Ectodermal cell (in vitro differentiated cells): ENCODE results near the gene TIMM10.

Source experiments
- H3K27ac ChIP-seq: 2 replicates; pipeline ENCODE4 v1.7.0; 2013; ENCODE audit warnings: mild to moderate bottlenecking, low read depth, low read length; ENCODE audit not compliant: insufficient read depth, poor library complexity, severe bottlenecking
- H3K27me3 ChIP-seq: 2 replicates; pipeline ENCODE4 v1.7.0; 2013; ENCODE audit warnings: mild to moderate bottlenecking, low read length; ENCODE audit not compliant: insufficient read depth, control insufficient read depth, poor library complexity, severe bottlenecking
- H3K36me3 ChIP-seq: one replicate; pipeline ENCODE4 v1.7.0; 2013; ENCODE audit warnings: low read length; ENCODE audit not compliant: control insufficient read depth, insufficient read depth
- H3K4me1 ChIP-seq: one replicate; pipeline ENCODE4 v1.7.0; 2013; ENCODE audit warnings: low read length; ENCODE audit not compliant: control insufficient read depth, insufficient read depth
- H3K4me3 ChIP-seq: 2 replicates; pipeline ENCODE4 v1.7.0; 2013; ENCODE audit warnings: low read depth, low read length, control low read depth; ENCODE audit not compliant: insufficient read depth
- H3K9me3 ChIP-seq: 2 replicates; pipeline ENCODE4 v1.7.0; 2013; ENCODE audit warnings: mild to moderate bottlenecking, low read length, moderate library complexity; ENCODE audit not compliant: control insufficient read depth
- WGBS, 2 experiments: methylation state at CpG; one replicate each; pipeline ENCODE4 v1.1.7; 2013; ENCODE audit warnings: missing lambda C conversion rate in 2 of 2; 5-methylcytosine and 5-hydroxymethylcytosine counted together

The TIMM10 gene

DNA sequence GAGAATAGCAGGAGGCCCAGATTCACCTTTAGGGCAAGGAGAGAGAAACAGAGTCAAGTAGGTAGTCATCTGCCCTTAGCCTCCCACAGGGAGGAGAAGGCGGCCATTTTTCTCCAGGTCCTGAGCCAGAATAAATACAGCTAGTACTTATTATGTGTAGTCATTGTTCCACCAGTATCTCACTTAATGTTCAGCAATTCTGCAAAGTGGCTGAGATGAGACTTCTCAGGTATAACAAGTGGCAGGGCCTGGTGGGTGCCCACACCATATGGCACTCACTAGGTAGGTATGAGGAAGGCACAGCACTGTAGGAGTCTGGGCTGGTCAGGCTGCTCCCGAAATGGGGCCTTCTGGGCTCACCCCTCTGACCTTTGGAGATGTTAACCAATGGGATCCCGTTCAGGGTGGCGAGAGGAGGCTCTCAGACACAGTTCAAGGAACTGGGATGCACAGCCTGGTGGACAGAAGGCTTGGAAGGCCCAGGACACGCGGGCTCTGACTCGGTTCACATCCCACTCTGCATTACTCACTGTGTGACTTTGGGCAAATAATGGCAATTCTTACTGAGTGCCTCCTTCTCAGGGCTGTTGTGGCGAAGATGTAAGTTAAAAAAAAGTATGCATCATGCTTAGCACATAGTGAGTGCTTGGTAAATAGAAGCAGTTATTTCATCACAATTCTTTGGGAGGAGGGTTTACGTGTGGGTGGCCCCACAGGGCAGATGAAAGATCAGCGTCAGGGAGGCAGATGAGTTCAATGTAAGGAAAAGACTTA, 45.1 kb downstream of the TIMM10 start:
- H3K4me3 ChIP-seq: no peak overlapping the region
- no peaks in the 10 kb centered on the region for H3K4me1 ChIP-seq
- WGBS, 2 experiments: 90 to 92% methylated on average over 10 of the region's 10 CpGs

DNA sequence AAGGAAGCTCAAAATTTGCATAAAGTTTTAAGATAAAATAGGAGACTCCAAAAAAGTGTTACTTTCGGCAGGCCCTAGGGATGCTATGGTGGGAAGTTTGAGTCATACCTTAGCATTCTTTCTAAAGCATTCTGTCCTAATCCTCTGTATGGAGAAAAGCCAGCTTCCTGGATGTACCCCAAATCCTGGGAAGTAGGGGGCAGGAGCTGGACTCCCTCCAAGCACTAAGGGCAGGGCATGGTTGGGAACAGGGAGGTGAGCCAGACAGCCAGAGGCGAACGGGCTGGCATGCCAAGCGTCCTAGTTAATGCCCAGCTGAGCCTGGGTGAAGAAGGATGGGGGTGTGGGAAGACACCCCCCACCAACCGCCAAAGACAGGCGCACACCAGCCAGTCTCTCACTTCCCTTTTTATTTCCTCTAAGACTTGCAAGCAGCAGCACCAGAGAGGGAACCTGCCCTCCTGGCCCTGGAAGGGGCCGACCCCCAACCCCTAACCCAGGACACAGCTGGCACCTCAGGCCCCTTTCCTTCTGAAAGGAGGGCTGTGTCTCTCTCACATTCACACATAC, 46.3 kb downstream of the TIMM10 start:
- Histone ChIP-seq H3K27me3 (peaks cover 46% of the 10 kb centered on the region), H3K4me3 (no peak overlapping the region), H3K27ac (no peak overlapping the region), H3K36me3 (no peaks in the 10 kb centered on the region), H3K9me3 (no peaks in the 10 kb centered on the region), H3K4me1 (no peaks in the 10 kb centered on the region)
- WGBS, 2 experiments: 84 to 85% methylated on average over 7 of the region's 7 CpGs

More for the DNA sequence above, 45.1 kb downstream of the TIMM10 start:
- Histone ChIP-seq H3K36me3 (no peaks in the 10 kb centered on the region), H3K27ac (no peak overlapping the region), H3K27me3 (peaks cover 40% of the 10 kb centered on the region), H3K9me3 (no peaks in the 10 kb centered on the region)

DNA sequence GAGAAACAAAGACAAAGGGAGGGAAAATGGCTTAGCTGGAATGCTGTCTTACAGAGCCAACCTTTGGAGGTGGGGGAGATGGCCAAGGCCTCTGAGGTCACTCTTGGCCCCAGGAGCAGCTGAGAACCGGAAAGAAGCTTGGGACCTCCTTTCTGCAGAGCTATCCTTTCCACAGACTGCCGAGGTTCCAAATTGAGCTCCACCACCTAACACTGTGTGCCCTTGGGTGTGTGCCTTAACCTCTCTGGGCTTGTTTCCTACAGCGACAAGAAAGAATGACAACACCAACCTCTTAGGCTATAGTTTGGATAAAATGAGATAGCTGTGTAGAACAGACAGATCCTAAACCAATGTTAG, 47.0 kb downstream of the TIMM10 start:
- H3K4me3 ChIP-seq: no peak overlapping the region

DNA sequence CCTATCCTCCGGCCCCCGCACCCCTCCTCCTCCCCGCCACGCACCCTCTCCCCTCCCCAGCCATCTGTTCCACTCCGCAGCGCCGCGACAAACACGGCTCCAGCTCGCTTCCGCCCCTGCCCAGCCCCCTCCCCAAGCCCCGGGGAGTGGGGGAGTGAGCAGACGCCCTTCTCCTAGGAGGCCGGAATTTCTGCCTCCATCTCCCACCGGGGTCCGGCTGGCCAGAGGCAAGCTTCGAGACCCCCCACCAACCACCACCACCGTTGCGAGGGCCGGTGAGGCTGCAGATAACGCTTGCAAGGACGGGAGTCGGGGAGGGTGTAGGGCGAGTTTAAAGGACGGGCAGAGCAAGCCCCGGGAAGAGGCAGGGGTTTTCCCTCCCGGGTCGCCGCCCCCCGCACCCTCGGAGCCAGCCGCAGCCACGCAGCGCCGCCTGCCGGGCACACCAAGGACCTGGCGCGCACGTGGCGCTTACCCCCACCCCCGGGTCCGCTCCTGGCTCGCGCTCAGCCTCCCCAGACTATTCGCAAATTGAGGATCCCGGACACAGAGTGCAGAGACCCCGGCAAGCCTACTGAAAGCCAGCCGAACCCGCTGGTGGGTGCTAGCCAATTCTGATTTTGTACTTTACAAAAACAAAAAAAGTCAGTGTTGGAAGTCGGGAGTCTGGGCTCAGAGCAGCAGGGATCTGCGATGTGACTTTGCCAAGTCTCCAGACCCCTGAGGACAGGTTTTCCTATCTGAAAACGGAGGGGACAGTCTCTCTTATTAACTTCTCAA, 47.6 kb downstream of the TIMM10 start:
- H3K4me1 ChIP-seq: no peaks in the 10 kb centered on the region
- H3K27ac ChIP-seq: no peak overlapping the region
- H3K27me3 ChIP-seq: peaks cover 51% of the 10 kb centered on the region
- no peaks in the 10 kb centered on the region for H3K9me3 ChIP-seq
- H3K4me3 ChIP-seq: peak overlapping the region; percentile 43
- 1 to 2% methylated on average over 52 of the region's 52 CpGs for WGBS, 2 experiments
- H3K36me3 ChIP-seq: no peaks in the 10 kb centered on the region

More for the DNA sequence above, 47.0 kb downstream of the TIMM10 start:
- H3K4me1 ChIP-seq: no peaks in the 10 kb centered on the region
- WGBS, 2 experiments: 73 to 76% methylated on average over 3 of the region's 3 CpGs
- H3K27ac ChIP-seq: no peak overlapping the region
- no peaks in the 10 kb centered on the region for H3K36me3 ChIP-seq
- H3K9me3 ChIP-seq: no peaks in the 10 kb centered on the region
- H3K27me3 ChIP-seq: peaks cover 47% of the 10 kb centered on the region

DNA sequence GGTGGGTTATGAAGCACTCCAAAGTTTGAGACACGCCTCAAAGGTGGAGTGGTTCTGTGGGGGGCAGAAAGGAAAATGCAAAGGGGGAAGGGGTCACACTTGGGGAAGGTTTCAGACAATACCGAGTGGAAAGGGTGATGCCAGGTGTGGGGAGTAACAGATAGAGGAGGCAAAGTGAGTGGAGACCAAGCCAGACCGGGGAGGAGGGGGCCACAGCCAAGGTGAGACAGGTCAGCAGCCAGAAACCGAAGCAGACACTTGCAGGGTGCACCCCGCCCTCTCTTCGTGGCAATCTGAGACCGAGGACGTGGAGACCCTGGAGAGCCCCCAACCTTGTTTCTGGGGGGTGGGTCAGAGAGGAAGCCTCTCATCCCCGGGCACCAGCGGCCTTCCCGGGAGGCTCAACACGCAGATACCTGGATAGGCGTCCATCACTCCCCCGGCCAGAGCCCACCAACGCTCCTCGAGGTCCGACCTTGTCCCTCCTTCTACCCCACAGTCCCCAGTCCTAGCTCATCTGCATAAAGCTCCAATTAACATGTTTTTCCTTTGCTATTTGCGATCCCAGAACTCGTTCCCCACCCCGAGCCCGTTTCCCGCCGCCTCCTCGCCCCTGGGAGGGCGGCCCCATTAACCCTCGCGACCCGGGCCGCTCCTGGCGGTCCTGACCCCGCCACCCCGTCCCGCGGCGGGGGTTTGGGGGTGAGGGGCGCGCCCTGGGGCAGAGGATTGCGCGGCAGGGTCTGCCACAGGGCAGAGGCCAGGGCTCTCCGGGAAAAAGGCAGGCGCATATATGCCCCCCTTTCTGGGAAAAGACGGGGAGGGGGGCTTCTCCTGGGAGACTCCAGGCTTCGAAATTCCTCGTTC, 48.4 kb downstream of the TIMM10 start:
- no peak overlapping the region for H3K27ac ChIP-seq
- peaks cover 59% of the 10 kb centered on the region for H3K27me3 ChIP-seq
- 4% methylated on average over 44 of the region's 44 CpGs for WGBS, 2 experiments
- no peaks in the 10 kb centered on the region for H3K4me1 ChIP-seq
- H3K4me3 ChIP-seq: peak overlapping the region; percentile 43
- H3K36me3 ChIP-seq: no peaks in the 10 kb centered on the region
- no peaks in the 10 kb centered on the region for H3K9me3 ChIP-seq

DNA sequence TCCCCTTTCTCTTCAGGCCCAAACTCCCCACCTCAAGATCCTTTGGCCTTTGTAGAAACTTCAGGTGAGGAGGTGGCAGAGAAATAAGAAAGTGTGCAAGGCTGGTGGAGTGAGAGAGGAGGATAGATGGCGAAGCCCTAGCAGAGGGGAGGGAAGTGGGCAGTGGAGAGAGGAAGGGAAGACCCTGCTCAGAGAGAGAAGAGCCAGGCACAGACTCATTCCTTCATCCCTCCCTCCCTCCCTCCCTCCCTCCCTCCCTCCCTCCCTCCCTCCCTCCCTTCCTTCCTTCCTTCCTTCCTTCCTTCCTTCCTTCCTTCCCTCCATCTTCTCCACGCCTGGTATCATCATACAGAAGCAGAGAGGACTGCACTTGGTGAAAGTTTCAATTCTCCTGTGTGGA, 49.2 kb downstream of the TIMM10 start:
- Histone ChIP-seq H3K4me1 (no peaks in the 10 kb centered on the region), H3K9me3 (no peaks in the 10 kb centered on the region), H3K4me3 (no peak overlapping the region), H3K27ac (no peak overlapping the region), H3K27me3 (peaks cover 67% of the 10 kb centered on the region), H3K36me3 (no peaks in the 10 kb centered on the region)
- 67 to 90% methylated on average over 1 of the region's 2 CpGs for WGBS, 2 experiments

DNA sequence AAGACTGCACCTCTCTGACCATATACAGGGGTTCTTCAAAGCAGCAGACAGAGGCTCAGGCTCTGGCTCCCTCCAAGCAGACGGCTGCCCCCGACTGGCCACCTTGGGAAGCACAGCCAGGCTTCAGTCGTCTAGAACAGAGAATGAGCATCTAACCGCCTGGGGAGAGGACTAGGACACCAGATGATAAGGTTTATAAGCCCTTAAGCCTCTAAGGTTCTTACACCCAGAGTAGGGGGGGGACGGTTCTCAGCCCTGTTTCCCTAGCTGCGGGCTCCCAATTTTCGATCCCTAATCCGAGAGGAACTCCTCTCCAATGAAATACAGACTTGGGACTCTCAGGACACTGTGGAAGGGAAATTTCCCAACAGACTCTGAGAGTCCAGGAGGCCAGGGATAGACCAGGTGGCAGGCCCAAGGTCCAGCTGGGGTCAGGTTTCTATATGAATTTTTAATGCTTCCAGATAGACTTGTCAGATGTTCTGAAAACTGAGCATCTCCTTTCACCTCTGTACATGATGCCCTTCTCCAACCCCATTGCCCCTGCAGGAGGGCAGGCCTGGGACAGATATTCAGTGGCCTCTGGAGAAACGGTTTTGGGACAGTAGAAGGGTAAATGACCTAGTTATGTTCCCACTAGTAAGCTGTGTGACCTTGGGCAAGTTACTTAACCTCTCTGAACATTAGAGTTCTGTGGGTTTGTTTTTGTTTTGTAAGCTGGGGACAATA, 50.0 kb downstream of the TIMM10 start:
- 30 to 32% methylated on average over 9 of the region's 9 CpGs for WGBS, 2 experiments
- Histone ChIP-seq H3K27me3 (peaks cover 75% of the 10 kb centered on the region), H3K4me3 (no peak overlapping the region), H3K27ac (no peak overlapping the region), H3K36me3 (no peaks in the 10 kb centered on the region), H3K9me3 (no peaks in the 10 kb centered on the region), H3K4me1 (no peaks in the 10 kb centered on the region)

DNA sequence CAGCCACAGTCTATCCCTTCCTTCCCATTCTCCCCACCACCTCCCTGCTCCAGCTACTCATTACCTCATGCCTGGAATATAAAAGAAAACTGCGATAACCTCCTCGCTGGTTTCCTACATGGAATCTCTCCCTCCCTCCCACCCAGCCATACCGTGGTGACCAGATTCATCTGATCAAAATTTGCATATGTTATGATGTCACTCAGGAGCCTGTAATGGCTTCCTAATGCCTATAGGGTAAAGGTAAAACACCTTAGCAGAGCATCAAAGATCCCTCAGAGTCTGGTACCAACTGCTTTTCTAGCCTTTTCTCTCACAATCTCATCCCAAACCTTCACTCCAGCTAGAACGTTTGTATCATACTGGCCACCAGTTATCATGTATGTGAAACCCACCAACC, 50.6 kb downstream of the TIMM10 start:
- 57 to 64% methylated on average over 4 of the region's 4 CpGs for WGBS, 2 experiments
- H3K27ac ChIP-seq: no peak overlapping the region

DNA sequence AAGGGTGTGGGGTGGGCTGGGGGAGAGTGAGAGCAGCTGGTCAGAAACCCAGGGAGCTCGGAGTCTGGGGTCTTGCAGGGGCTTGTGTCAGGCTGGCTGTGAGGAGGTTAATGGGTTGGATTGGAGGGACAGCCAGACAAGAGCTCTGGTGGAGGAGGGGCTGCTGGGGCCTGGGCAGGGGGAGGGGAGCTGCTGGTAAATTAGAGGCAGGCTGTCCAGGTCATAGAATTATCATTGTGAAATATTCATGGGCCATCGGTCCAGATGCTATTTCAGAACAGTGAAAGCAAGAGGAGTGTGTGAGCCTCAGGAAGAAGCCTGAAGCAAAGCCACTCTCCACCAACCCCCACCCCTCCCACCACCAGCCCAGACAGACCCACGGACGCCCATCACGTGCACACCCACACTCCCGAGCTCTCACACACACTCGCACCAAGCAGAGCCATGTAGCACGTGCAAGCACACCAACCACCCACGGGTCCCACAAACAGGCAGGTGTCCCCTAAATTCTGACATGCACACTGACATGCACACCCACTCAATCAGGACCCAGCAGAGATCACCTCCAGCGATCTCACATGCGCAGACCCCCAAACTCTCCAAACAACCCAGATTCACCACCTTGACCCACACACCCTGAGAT, 51.4 kb downstream of the TIMM10 start:
- peaks cover 86% of the 10 kb centered on the region for H3K27me3 ChIP-seq
- WGBS, 2 experiments: 74 to 76% methylated on average over 11 of the region's 11 CpGs
- H3K9me3 ChIP-seq: no peaks in the 10 kb centered on the region
- no peak overlapping the region for H3K27ac ChIP-seq
- H3K4me1 ChIP-seq: no peaks in the 10 kb centered on the region
- no peak overlapping the region for H3K4me3 ChIP-seq
- no peaks in the 10 kb centered on the region for H3K36me3 ChIP-seq

More for the DNA sequence above, 50.6 kb downstream of the TIMM10 start:
- Histone ChIP-seq H3K27me3 (peaks cover 81% of the 10 kb centered on the region), H3K4me3 (no peak overlapping the region), H3K36me3 (no peaks in the 10 kb centered on the region), H3K9me3 (no peaks in the 10 kb centered on the region), H3K4me1 (no peaks in the 10 kb centered on the region)
